Stimulated activated CD8-positive, alpha-beta memory T cell treated with anti-CD3 and anti-CD28 coated beads, Interleukin-4, amount 100 ng/mL, for 1 hour (primary cell): ENCODE measurements around the gene FRMD4B.
"Not testable (repeated sequence)": the region's sequence is repeated elsewhere in the genome, so short reads cannot be mapped to it uniquely, and the experiment has no call there.

Experiments
- DNase-seq, 2 donors: peaks; one replicate each; pipeline ENCODE4 v3.0.0-alpha.2; 2020; ENCODE audit warnings: low read depth in 2 of 2, low spot score in 1 of 2

FRMD4B gene

GRCh38 chr3:69249001-69249400 lies 136.9 kb downstream of the FRMD4B start:
- DNase-seq = no peak

GRCh38 chr3:69248436-69248835 lies 137.5 kb downstream of the FRMD4B start:
- DNase-seq = no peak

- no peak for DNase-seq
These were observed 139.3 kb downstream of the FRMD4B start for GRCh38 chr3:69246612-69247011.

- DNase-seq = no peak
These were observed 141.8 kb downstream of the FRMD4B start for GRCh38 chr3:69244039-69244438.

GRCh38 chr3:69241769-69242168 lies 144.1 kb downstream of the FRMD4B start:
- DNase-seq = no peak

- DNase-seq = no peak
These were observed 145.0 kb downstream of the FRMD4B start for GRCh38 chr3:69240651-69241568.

GRCh38 chr3:69239063-69239462 lies 146.8 kb downstream of the FRMD4B start:
- no peak for DNase-seq

- DNase-seq = no peak
These were observed 148.8 kb downstream of the FRMD4B start for GRCh38 chr3:69236812-69237707.

- no peak for DNase-seq
These were observed 150.0 kb downstream of the FRMD4B start for GRCh38 chr3:69235882-69236281.

- DNase-seq = not testable (repeated sequence)
These were observed 150.7 kb downstream of the FRMD4B start for GRCh38 chr3:69235227-69235626.

- DNase-seq = no peak
These were observed 153.4 kb downstream of the FRMD4B start for GRCh38 chr3:69232482-69232881.

- no peak for DNase-seq
These were observed 153.9 kb downstream of the FRMD4B start for GRCh38 chr3:69231929-69232440.

- no peak for DNase-seq
These were observed 159.8 kb downstream of the FRMD4B start for GRCh38 chr3:69226071-69226470.

GRCh38 chr3:69219101-69219708 lies 166.7 kb downstream of the FRMD4B start:
- DNase-seq = no peak

GRCh38 chr3:69218079-69218478 lies 167.8 kb downstream of the FRMD4B start:
- DNase-seq = no peak

- no peak for DNase-seq
These were observed 168.9 kb downstream of the FRMD4B start for GRCh38 chr3:69216981-69217380.

- DNase-seq = no peak
These were observed 171.6 kb downstream of the FRMD4B start for GRCh38 chr3:69214241-69214640.

GRCh38 chr3:69212411-69213160 lies 173.3 kb downstream of the FRMD4B start:
- no peak for DNase-seq

GRCh38 chr3:69210068-69210730 lies 175.7 kb downstream of the FRMD4B start:
- no peak for DNase-seq

GRCh38 chr3:69209413-69209812 lies 176.5 kb downstream of the FRMD4B start:
- no peak for DNase-seq
